ENCODE measurements around the gene PDLIM3. TPM values are rescaled to one million over a fixed set of nuclear protein-coding genes. Genes with fewer than 3 reads are reported as not detected.
"Not testable (repeated sequence)": the region's sequence is repeated elsewhere in the genome, so short reads cannot be mapped to it uniquely, and the experiment has no call there.

PDLIM3 gene
- polyA plus RNA-seq, 3 donors = 3.7 to 7.3 (median 6.1) TPM

GRCh38 chr4:185531654-185532053 lies 3.7 kb downstream of the PDLIM3 start:
- not testable (repeated sequence) for DNase-seq (ENCODE audit: extremely low read depth in 1 of 11, low read depth in 9 of 11, low spot score in 4 of 11)

- no peak for DNase-seq (ENCODE audit: extremely low read depth in 1 of 11, low read depth in 9 of 11, low spot score in 4 of 11)
These were observed 5.9 kb downstream of the PDLIM3 start for GRCh38 chr4:185529413-185529812.

GRCh38 chr4:185524888-185525863 lies 10.1 kb downstream of the PDLIM3 start:
- no peak for DNase-seq (ENCODE audit: extremely low read depth in 1 of 11, low read depth in 9 of 11, low spot score in 4 of 11)

- DNase-seq (ENCODE audit: extremely low read depth in 1 of 11, low read depth in 9 of 11, low spot score in 4 of 11) = no peak
These were observed 11.4 kb downstream of the PDLIM3 start for GRCh38 chr4:185523862-185524261.

GRCh38 chr4:185522451-185522850 lies 12.9 kb downstream of the PDLIM3 start:
- no peak for DNase-seq (ENCODE audit: extremely low read depth in 1 of 11, low read depth in 9 of 11, low spot score in 4 of 11)

- no peak for DNase-seq (ENCODE audit: extremely low read depth in 1 of 11, low read depth in 9 of 11, low spot score in 4 of 11)
These were observed 15.2 kb downstream of the PDLIM3 start for GRCh38 chr4:185520119-185520518.

GRCh38 chr4:185518494-185518893 lies 16.8 kb downstream of the PDLIM3 start:
- DNase-seq (ENCODE audit: extremely low read depth in 1 of 11, low read depth in 9 of 11, low spot score in 4 of 11) = no peak

- no peak for DNase-seq (ENCODE audit: extremely low read depth in 1 of 11, low read depth in 9 of 11, low spot score in 4 of 11)
These were observed 17.2 kb downstream of the PDLIM3 start for GRCh38 chr4:185518069-185518468.

GRCh38 chr4:185515248-185515647 lies 20.1 kb downstream of the PDLIM3 start:
- no peak for DNase-seq (ENCODE audit: extremely low read depth in 1 of 11, low read depth in 9 of 11, low spot score in 4 of 11)

- DNase-seq (ENCODE audit: extremely low read depth in 1 of 11, low read depth in 9 of 11, low spot score in 4 of 11) = no peak
These were observed 21.1 kb downstream of the PDLIM3 start for GRCh38 chr4:185514182-185514697.

- no peak for DNase-seq (ENCODE audit: extremely low read depth in 1 of 11, low read depth in 9 of 11, low spot score in 4 of 11)
These were observed 21.7 kb downstream of the PDLIM3 start for GRCh38 chr4:185513489-185514181.

- DNase-seq (ENCODE audit: extremely low read depth in 1 of 11, low read depth in 9 of 11, low spot score in 4 of 11) = no peak
These were observed 22.8 kb downstream of the PDLIM3 start for GRCh38 chr4:185512516-185512915.

GRCh38 chr4:185511243-185511642 lies 24.1 kb downstream of the PDLIM3 start:
- not testable (repeated sequence) for DNase-seq (ENCODE audit: extremely low read depth in 1 of 11, low read depth in 9 of 11, low spot score in 4 of 11)

- no peak for DNase-seq (ENCODE audit: extremely low read depth in 1 of 11, low read depth in 9 of 11, low spot score in 4 of 11)
These were observed 24.5 kb downstream of the PDLIM3 start for GRCh38 chr4:185510806-185511205.

GRCh38 chr4:185508181-185508580 lies 27.1 kb downstream of the PDLIM3 start:
- peak in 6 of 11 donors; percentile 33 to 60 (median 46) for DNase-seq (ENCODE audit: extremely low read depth in 1 of 11, low read depth in 9 of 11, low spot score in 4 of 11)

- DNase-seq (ENCODE audit: extremely low read depth in 1 of 11, low read depth in 9 of 11, low spot score in 4 of 11) = no peak
These were observed 28.9 kb downstream of the PDLIM3 start for GRCh38 chr4:185506422-185506821.

- DNase-seq (ENCODE audit: extremely low read depth in 1 of 11, low read depth in 9 of 11, low spot score in 4 of 11) = peak; percentile 72 to 90 (median 81)
These were observed 30.9 kb downstream of the PDLIM3 start for GRCh38 chr4:185504098-185505047.

- no peak for DNase-seq (ENCODE audit: extremely low read depth in 1 of 11, low read depth in 9 of 11, low spot score in 4 of 11)
These were observed 32.9 kb downstream of the PDLIM3 start for GRCh38 chr4:185502386-185502785.

GRCh38 chr4:185500576-185500975 lies 34.7 kb downstream of the PDLIM3 start:
- no peak for DNase-seq (ENCODE audit: extremely low read depth in 1 of 11, low read depth in 9 of 11, low spot score in 4 of 11)
